H1 (cell line): Measurements from ENCODE around the gene DOCK8. TPM values are rescaled to one million over a fixed set of nuclear protein-coding genes. Genes with fewer than 3 reads are reported as not detected.

Experiments used
- CTCF ChIA-PET: fragments of 300-600 bp; sonication (Branson Sonifier 250); formaldehyde crosslinking; loops from one replicate; lab custom pipeline; 2021; ENCODE audit not compliant: partially characterized antibody; lab: Charles Lee
- POLR2A ChIA-PET: fragments of 300-600 bp; sonication (Branson Sonifier 250); formaldehyde crosslinking; loops from one replicate; lab custom pipeline; 2021; ENCODE audit warnings: inconsistent platforms; ENCODE audit not compliant: partially characterized antibody; lab: Charles Lee
- DNase-seq, 2 experiments: peaks; one replicate each; pipeline versions ENCODE4 v3.0.0 to v3.0.0-alpha.2; 2010 to 2022; ENCODE audit warnings: low spot score in 2 of 2, low read depth in 1 of 2, mixed read lengths in 1 of 2
- FAIRE-seq: peaks from 2 replicates; lab custom pipeline; 2011; peaks lifted over from hg19 to GRCh38; lab: Jason Lieb, UNC
- H2AFZ ChIP-seq: 2 replicates; pipeline ENCODE4 v1.8.1; 2012; ENCODE audit warnings: low read length, inconsistent platforms
- H2AK5ac ChIP-seq: 2 replicates; pipeline ENCODE4 v1.6.1; 2013; ENCODE audit warnings: low read depth, low read length
- H2BK120ac ChIP-seq: replicated peaks from 2 replicates; pipeline ENCODE3; 2013; ENCODE audit warnings: low read depth, low read length, inconsistent platforms
- H2BK12ac ChIP-seq: 2 replicates; pipeline ENCODE4 v1.6.1; 2013; ENCODE audit warnings: low read depth, low read length
- H2BK15ac ChIP-seq: 2 replicates; pipeline ENCODE4 v1.6.1; 2013; ENCODE audit warnings: low read length
- H2BK20ac ChIP-seq: 2 replicates; pipeline ENCODE4 v1.6.1; 2013; ENCODE audit warnings: low read length
- H2BK5ac ChIP-seq: 2 replicates; pipeline ENCODE4 v1.6.1; 2013; ENCODE audit warnings: low read depth, low read length
- H3K14ac ChIP-seq: 2 replicates; pipeline ENCODE4 v1.6.1; 2013; ENCODE audit warnings: inconsistent platforms; ENCODE audit not compliant: insufficient read length
- H3K18ac ChIP-seq: 2 replicates; pipeline ENCODE4 v1.6.1; 2013; ENCODE audit warnings: low read length; ENCODE audit errors: extremely low read depth
- H3K23ac ChIP-seq: 2 replicates; pipeline ENCODE4 v1.6.1; 2013; ENCODE audit warnings: inconsistent platforms; ENCODE audit not compliant: insufficient read length
- H3K23me2 ChIP-seq: 2 replicates; pipeline ENCODE4 v1.6.1; 2013; ENCODE audit warnings: low read depth, low read length
- H3K27ac ChIP-seq: 2 replicates; pipeline ENCODE4 v1.6.1; 2011; ENCODE audit warnings: low read depth, low read length, inconsistent platforms
- H3K27me3 ChIP-seq, 4 experiments: replicated peaks in 1 of 4; 1 replicate in 1 of 4; 2 replicates in 3 of 4; pipeline versions ENCODE4 v1.6.1 to v1.8.1; 2011 to 2013; ENCODE audit warnings: low read length in 3 of 4, mild to moderate bottlenecking in 3 of 4, inconsistent platforms in 2 of 4, mixed read lengths in 2 of 4, moderate library complexity in 1 of 4; ENCODE audit not compliant: control insufficient read depth in 3 of 4, insufficient read depth in 3 of 4; ENCODE audit errors: extremely low read depth in 1 of 4
- H3K36me3 ChIP-seq, 4 experiments: 2 replicates each; pipeline versions ENCODE4 v1.6.1 to v1.8.1; 2011 to 2013; ENCODE audit warnings: mild to moderate bottlenecking in 4 of 4, low read length in 3 of 4, moderate library complexity in 2 of 4, control low read depth in 1 of 4, inconsistent platforms in 1 of 4; ENCODE audit not compliant: insufficient read depth in 4 of 4, control insufficient read depth in 2 of 4
- H3K4ac ChIP-seq: replicated peaks from 2 replicates; pipeline ENCODE3; 2013; ENCODE audit warnings: low read length, low read depth, mixed read lengths, inconsistent platforms; ENCODE audit not compliant: insufficient read length
- H3K4me1 ChIP-seq, 4 experiments: replicated peaks in 1 of 4; 1 replicate in 1 of 4; 2 replicates in 3 of 4; pipeline versions ENCODE4 v1.6.1 to v1.8.1; 2011 to 2013; ENCODE audit warnings: low read length in 3 of 4, inconsistent platforms in 2 of 4, mixed read lengths in 1 of 4; ENCODE audit not compliant: insufficient read depth in 4 of 4, control insufficient read depth in 3 of 4
- H3K4me2 ChIP-seq, 2 experiments: 2 replicates each; pipeline versions ENCODE4 v1.6.1 to v1.8.1; 2011 to 2013; ENCODE audit warnings: low read depth in 2 of 2, low read length in 2 of 2, control low read depth in 1 of 2, inconsistent platforms in 1 of 2, mild to moderate bottlenecking in 1 of 2; ENCODE audit not compliant: insufficient read depth in 1 of 2
- H3K4me3 ChIP-seq, 4 experiments: fragments of 200-600, 300-600 bp in 1 of 4; sonication (generic), shearing (Covaris generic), sonication (Bioruptor Twin) in 1 of 4; 2 replicates each; pipeline versions ENCODE4 v1.5.1 to v1.8.1; 2011 to 2016; ENCODE audit warnings: low read length in 4 of 4, low read depth in 3 of 4, control low read depth in 2 of 4, inconsistent platforms in 2 of 4, mild to moderate bottlenecking in 2 of 4, mixed read lengths in 1 of 4, moderate library complexity in 1 of 4; ENCODE audit not compliant: insufficient read depth in 2 of 4; ENCODE audit errors: extremely low read depth in 1 of 4
- H3K56ac ChIP-seq: replicated peaks from 2 replicates; pipeline ENCODE3; 2013; ENCODE audit warnings: low read depth, mild to moderate bottlenecking, mixed read lengths, low read length, inconsistent platforms; ENCODE audit not compliant: insufficient read length
- H3K79me1 ChIP-seq: 2 replicates; pipeline ENCODE4 v1.6.1; 2013; ENCODE audit warnings: low read depth, low read length, control low read depth
- H3K79me2 ChIP-seq, 2 experiments: 2 replicates each; pipeline versions ENCODE4 v1.6.1 to v1.8.1; 2012 to 2013; ENCODE audit warnings: low read length in 2 of 2, mild to moderate bottlenecking in 2 of 2, inconsistent platforms in 1 of 2; ENCODE audit not compliant: insufficient read depth in 2 of 2, control insufficient read depth in 1 of 2
- H3K9ac ChIP-seq, 4 experiments: replicated peaks in 1 of 4; 1 replicate in 1 of 4; 2 replicates in 3 of 4; pipeline versions ENCODE4 v1.6.1 to v1.8.1; 2011 to 2013; ENCODE audit warnings: low read depth in 3 of 4, low read length in 3 of 4, control low read depth in 2 of 4, mild to moderate bottlenecking in 2 of 4, moderate library complexity in 2 of 4, inconsistent platforms in 1 of 4; ENCODE audit errors: extremely low read depth in 1 of 4
- H3K9me3 ChIP-seq, 2 experiments: 2 replicates each; pipeline versions ENCODE4 v1.6.1 to v1.8.1; 2012 to 2013; ENCODE audit warnings: mild to moderate bottlenecking in 2 of 2, moderate library complexity in 2 of 2, control low read depth in 1 of 2, inconsistent platforms in 1 of 2, low read depth in 1 of 2, low read length in 1 of 2, mixed read lengths in 1 of 2; ENCODE audit not compliant: insufficient read depth in 2 of 2
- H4K20me1 ChIP-seq, 2 experiments: replicated peaks in 1 of 2; 2 replicates each; pipeline versions ENCODE3 to v1.8.1; 2011 to 2013; ENCODE audit warnings: inconsistent platforms in 2 of 2, low read length in 2 of 2, mild to moderate bottlenecking in 1 of 2; ENCODE audit not compliant: insufficient read depth in 2 of 2, control insufficient read depth in 1 of 2
- H4K5ac ChIP-seq: 2 replicates; pipeline ENCODE4 v1.6.1; 2013; ENCODE audit warnings: low read length, low read depth, mixed read lengths, inconsistent platforms; ENCODE audit not compliant: insufficient read length
- H4K8ac ChIP-seq: 2 replicates; pipeline ENCODE4 v1.8.0; 2013; ENCODE audit warnings: mild to moderate bottlenecking, moderate library complexity, low read length, inconsistent platforms; ENCODE audit not compliant: insufficient read depth; ENCODE audit errors: extremely low read depth
- H4K91ac ChIP-seq: replicated peaks from 2 replicates; pipeline ENCODE3; 2013; ENCODE audit warnings: low read length, mixed read lengths, inconsistent platforms; ENCODE audit not compliant: insufficient read length
- ASH2L ChIP-seq: fragments of 200-600, 300-600 bp; sonication (generic); IDR thresholded peaks from one replicate; pipeline ENCODE4 v1.7.1; 2017; ENCODE audit warnings: low read length
- WGBS, 2 experiments: shearing (Covaris generic) in 1 of 2; methylation state at CpG; one replicate each; pipeline versions ENCODE4 v1.1.6 to v1.1.7; 2013 to 2015; ENCODE audit warnings: low lambda C conversion rate in 2 of 2, mixed read lengths in 2 of 2, inconsistent platforms in 1 of 2, low coverage in 1 of 2, missing lambda C conversion rate in 1 of 2; ENCODE audit not compliant: insufficient replicate concordance in 2 of 2, insufficient coverage in 1 of 2, insufficient read length in 1 of 2; ENCODE audit errors: extremely low coverage in 1 of 2, missing lambda C conversion rate in 1 of 2; 5-methylcytosine and 5-hydroxymethylcytosine counted together
- polyA plus RNA-seq, 7 experiments: library from polyadenylated mRNA; depleted of rRNA in 3 of 7; stranded (reverse) in 5 of 7; unstranded in 2 of 7; fragments of >200 nt in 5 of 7; fragments of 200-250 nt in 2 of 7; gene quantifications; 1 replicate in 5 of 7; 2 replicates in 1 of 7; 4 replicates in 1 of 7; pipeline versions ENCODE4 v1.2.1 to v1.2.3, GENCODE V29; 2011 to 2013; ENCODE audit warnings: missing spikeins in 2 of 7, mixed read lengths in 2 of 7
- total RNA-seq: library from RNA; stranded (reverse); fragmentation: NEBNext Ultra II Directional; extraction: Animal tissue kit (Norgen Biotek cat#: 25700); gene quantifications from 2 replicates; pipeline ENCODE4 v1.2.1, GENCODE V29; 2021
- TF ChIP-seq, protein P1 (sequence below): IDR thresholded peaks from 2 replicates; pipeline ENCODE4 v1.6.1; 2012; ENCODE audit warnings: inconsistent platforms

Gene DOCK8
- total and polyA plus RNA-seq, 2 of the 8 experiments (the other 6 are each of a cell fraction or from before 2014, with no cell fraction given) = 0.57 to 2.0 TPM

DNA sequence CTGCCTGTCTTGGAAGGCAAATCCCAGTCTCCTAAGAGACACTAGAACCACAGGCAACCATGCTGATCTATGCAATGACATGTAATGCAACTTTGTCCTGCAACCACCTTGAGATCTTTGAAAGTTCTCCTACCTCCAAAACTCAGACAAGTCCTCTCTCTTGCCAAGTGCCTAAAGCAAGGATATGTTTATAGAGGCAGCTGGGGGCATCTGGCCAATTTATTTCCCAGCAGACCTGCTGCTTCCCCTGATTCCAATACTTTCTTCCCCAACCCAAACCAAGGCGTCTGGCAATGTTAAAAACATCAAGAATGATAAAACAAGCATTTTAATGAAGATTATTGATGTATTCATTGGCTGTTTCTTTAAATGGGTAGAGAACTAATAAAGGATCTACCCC lies 138.4 kb downstream of the DOCK8 start:
- no peak overlapping the region for H2BK12ac ChIP-seq
- H3K4me3 ChIP-seq = no peak overlapping the region
- no peaks in the 10 kb centered on the region for H4K20me1 ChIP-seq
- H3K27ac ChIP-seq = no peak overlapping the region
- H3K36me3 ChIP-seq = no peaks in the 10 kb centered on the region
- ChIA-PET POLR2A (no interaction called here), CTCF (interaction anchor here (2.6 kb wide), 1 partner anchor 657 kb away, joined by 8 read pairs; no protein-coding TSS in a partner anchor)
- TF ChIP-seq, protein P1, sequence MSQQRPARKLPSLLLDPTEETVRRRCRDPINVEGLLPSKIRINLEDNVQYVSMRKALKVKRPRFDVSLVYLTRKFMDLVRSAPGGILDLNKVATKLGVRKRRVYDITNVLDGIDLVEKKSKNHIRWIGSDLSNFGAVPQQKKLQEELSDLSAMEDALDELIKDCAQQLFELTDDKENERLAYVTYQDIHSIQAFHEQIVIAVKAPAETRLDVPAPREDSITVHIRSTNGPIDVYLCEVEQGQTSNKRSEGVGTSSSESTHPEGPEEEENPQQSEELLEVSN = no peak
- TF ChIP-seq ASH2L = no peak
- no peaks in the 10 kb centered on the region for H3K4me1 ChIP-seq
- no peak overlapping the region for H2BK15ac ChIP-seq
- no peak overlapping the region for H3K56ac ChIP-seq
- no peak overlapping the region for H4K8ac ChIP-seq
- H3K4me2 ChIP-seq = no peak overlapping the region
- H3K9me3 ChIP-seq = no peaks in the 10 kb centered on the region
- H3K9ac ChIP-seq = no peak overlapping the region
- no peak overlapping the region for H4K91ac ChIP-seq
- H3K14ac ChIP-seq = no peak overlapping the region
- no peak for DNase-seq
- H2BK120ac ChIP-seq = no peak overlapping the region
- no peak overlapping the region for H2BK5ac ChIP-seq
- H3K27me3 ChIP-seq = no peaks in the 10 kb centered on the region
- H2AFZ ChIP-seq = no peak overlapping the region
- no peak overlapping the region for H4K5ac ChIP-seq
- H2AK5ac ChIP-seq = no peak overlapping the region
- H2BK20ac ChIP-seq = no peak overlapping the region
- H3K4ac ChIP-seq = no peak overlapping the region
- H3K23ac ChIP-seq = no peak overlapping the region
- H3K79me1 ChIP-seq = no peaks in the 10 kb centered on the region
- H3K23me2 ChIP-seq = no peaks in the 10 kb centered on the region; the same call in 1 of the 2 replicates
- no peak for FAIRE-seq
- H3K79me2 ChIP-seq = no peaks in the 10 kb centered on the region
- no peak overlapping the region for H3K18ac ChIP-seq
- WGBS, 2 experiments = 87% methylated on average over 1 of the region's 1 CpG; no CpG with 5 or more reads in 1 of the 2 experiments
